Left ventricle myocardium inferior (tissue), 1 donor: Measurements from ENCODE around the gene NLRP12. TPM values are rescaled to one million over a fixed set of nuclear protein-coding genes. Genes with fewer than 3 reads are reported as not detected.

Source experiments
- DNase-seq: peaks from one replicate; pipeline ENCODE4 v3.0.0-alpha.2; 2020
- H3K27ac ChIP-seq: fragments of 200-600 bp; replicated peaks from 2 replicates; pipeline ENCODE4 v1.8.0; 2021
- H3K27me3 ChIP-seq: fragments of 200-600 bp; 2 replicates; pipeline ENCODE4 v1.8.0; 2021; ENCODE audit warnings: low read depth
- H3K36me3 ChIP-seq: fragments of 200-600 bp; 2 replicates; pipeline ENCODE4 v1.8.0; 2021
- H3K4me1 ChIP-seq: fragments of 200-600 bp; 2 replicates; pipeline ENCODE4 v1.8.0; 2021
- H3K4me3 ChIP-seq: fragments of 200-600 bp; 2 replicates; pipeline ENCODE4 v1.8.0; 2021; ENCODE audit warnings: mild to moderate bottlenecking, moderate library complexity
- H3K9me3 ChIP-seq: fragments of 200-600 bp; replicated peaks from 2 replicates; pipeline ENCODE4 v1.8.0; 2021
- CTCF ChIP-seq: fragments of 200-600 bp; IDR thresholded peaks from 2 replicates; pipeline ENCODE4 v1.8.0; 2021; ENCODE audit warnings: antibody characterized with exemption, mild to moderate bottlenecking, borderline replicate concordance
- intact Hi-C: fragments of 100-400 bp; cut with micrococcal nuclease; formaldehyde crosslinking; loops from one replicate; pipeline ENCODE4 v1.11.0; 2022
- total RNA-seq: library from RNA; stranded (reverse); fragmentation: NEBNext Ultra II Directional; extraction: Animal tissue kit (Norgen Biotek cat#: 25700); gene quantifications from one replicate; pipeline ENCODE4 v1.2.1, GENCODE V29; 2021
- donor health status: DM: no; HTN: yes; CAD: no; lungs with severe emphysema.

Gene NLRP12
- total RNA-seq, 1 donor from 2014 or later = 0.22 TPM

- Histone ChIP-seq H3K36me3 (peaks cover 3% of the 10 kb centered on the region), H3K27ac (peak overlapping the region; percentile 94), H3K9me3 (no peaks in the 10 kb centered on the region), H3K27me3 (no peaks in the 10 kb centered on the region), H3K4me3 (peak overlapping the region; percentile 82), H3K4me1 (peaks cover 53% of the 10 kb centered on the region)
- peak; percentile 88 for DNase-seq
- intact Hi-C loops = no loop called here
- TF ChIP-seq CTCF = peak; percentile 10
Observed at GRCh38 chr19:53865918-53866864, 42.1 kb upstream of the NLRP12 start.

GRCh38 chr19:53865523-53865917 lies 41.4 kb upstream of the NLRP12 start:
- Histone ChIP-seq H3K4me1 (peaks cover 46% of the 10 kb centered on the region), H3K36me3 (no peaks in the 10 kb centered on the region), H3K27ac (peak overlapping the region; percentile 94), H3K27me3 (no peaks in the 10 kb centered on the region), H3K4me3 (peak overlapping the region; percentile 82), H3K9me3 (no peaks in the 10 kb centered on the region)
- DNase-seq = no peak
- intact Hi-C loops = no loop called here
- TF ChIP-seq CTCF = no peak

DNA sequence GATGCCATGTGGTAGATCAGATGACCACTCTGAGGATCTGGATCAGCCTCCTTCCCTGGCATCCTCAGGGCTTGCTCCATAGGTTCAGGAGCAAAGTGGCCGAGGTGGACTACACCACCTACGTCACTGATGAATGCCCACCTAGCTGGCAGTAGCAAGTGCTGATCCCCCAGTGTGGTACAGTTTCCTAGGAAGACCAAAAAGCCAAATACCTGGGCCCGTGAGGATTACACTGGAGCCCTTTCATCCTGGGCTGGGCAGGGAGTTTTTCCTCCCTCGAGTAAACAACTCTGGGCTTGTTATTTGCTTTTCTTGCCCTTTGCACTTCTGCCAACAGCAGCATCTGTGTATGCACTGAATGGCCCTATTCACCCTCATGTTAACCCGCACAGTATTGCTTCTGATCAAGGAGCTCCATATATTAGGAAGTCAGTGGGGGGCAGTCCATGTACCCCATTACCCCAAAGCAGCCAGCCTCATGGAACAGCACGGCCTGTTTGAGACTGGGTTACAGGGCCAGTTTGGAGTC lies 40.3 kb upstream of the NLRP12 start:
- Histone ChIP-seq H3K36me3 (no peaks in the 10 kb centered on the region), H3K9me3 (no peaks in the 10 kb centered on the region), H3K4me1 (peaks cover 39% of the 10 kb centered on the region), H3K27me3 (peaks cover 3% of the 10 kb centered on the region), H3K4me3 (no peak overlapping the region), H3K27ac (no peak overlapping the region)
- intact Hi-C loops = no loop called here
- no peak for DNase-seq
- TF ChIP-seq CTCF = no peak

DNA sequence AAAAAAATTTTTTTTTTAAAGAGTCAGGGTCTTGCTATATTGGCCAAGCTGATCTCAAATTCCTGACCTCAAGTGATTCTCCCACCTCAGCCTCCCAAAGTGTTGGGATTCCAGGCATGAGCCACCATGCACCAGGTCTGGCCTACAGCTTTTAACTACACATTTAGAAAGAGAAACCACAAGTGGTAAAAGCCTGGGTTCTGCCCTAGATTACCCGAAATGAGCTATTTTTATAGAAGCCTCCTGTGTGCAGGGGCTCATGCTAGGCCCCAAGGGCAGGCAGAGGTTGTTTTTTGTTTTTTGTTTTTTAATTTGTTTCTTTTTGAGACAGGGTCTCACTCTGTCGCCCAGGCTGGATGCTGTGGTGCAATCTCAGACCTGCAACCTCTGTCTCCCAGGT lies 29.6 kb upstream of the NLRP12 start:
- Histone ChIP-seq H3K4me1 (peaks cover 4% of the 10 kb centered on the region), H3K27ac (no peak overlapping the region), H3K27me3 (peaks cover 43% of the 10 kb centered on the region), H3K36me3 (no peaks in the 10 kb centered on the region), H3K4me3 (no peak overlapping the region), H3K9me3 (no peaks in the 10 kb centered on the region)
- DNase-seq = no peak
- intact Hi-C loops = no loop called here
- no peak for TF ChIP-seq CTCF

GRCh38 chr19:53849237-53849676 lies 25.1 kb upstream of the NLRP12 start:
- Histone ChIP-seq H3K9me3 (no peaks in the 10 kb centered on the region), H3K4me1 (peaks cover 4% of the 10 kb centered on the region), H3K27ac (peak overlapping the region; percentile 75), H3K36me3 (no peaks in the 10 kb centered on the region), H3K27me3 (peaks cover 23% of the 10 kb centered on the region), H3K4me3 (peak overlapping the region; percentile 19)
- intact Hi-C loops = no loop called here
- no peak for DNase-seq
- TF ChIP-seq CTCF = no peak
